Panc1 (cell line): ENCODE measurements around the gene DVL1. TPM values are rescaled to one million over a fixed set of nuclear protein-coding genes. Genes with fewer than 3 reads are reported as not detected.

Experiments used
- ATAC-seq: fragments of 200-7000 bp; cut with Tn5 transposase; 2 replicates; pipeline ENCODE4 v1.9.1; 2020; ENCODE audit warnings: mild to moderate bottlenecking, moderate library complexity
- BruUV-seq: library from RNA; stranded (reverse); fragments of 400-500 nt; replicated peaks from 2 replicates; lab custom pipeline; 2021; lab: Mats Ljungman, UMichigan
- CTCF ChIA-PET: fragments of 300-600 bp; sonication (Branson Sonifier 250); formaldehyde crosslinking; loops from one replicate; lab custom pipeline; 2022; ENCODE audit warnings: antibody characterized with exemption; lab: Charles Lee
- POLR2A ChIA-PET: fragments of 300-600 bp; sonication (Branson Sonifier 250); formaldehyde crosslinking; loops from one replicate; lab custom pipeline; 2022; ENCODE audit warnings: antibody characterized with exemption; lab: Charles Lee
- DNase-seq: peaks from one replicate; pipeline ENCODE4 v3.0.0-alpha.2; 2010; ENCODE audit warnings: low read depth, low spot score
- H3K27ac ChIP-seq: 2 replicates; pipeline ENCODE4 v1.5.1; 2011; ENCODE audit warnings: mild to moderate bottlenecking, low read length, inconsistent platforms
- H3K27me3 ChIP-seq: fragments of 200-500 bp; sonication (Bioruptor generic); 2 replicates; pipeline ENCODE4 v1.6.0; 2014; ENCODE audit warnings: low read length, inconsistent platforms; ENCODE audit not compliant: control insufficient read depth, insufficient read depth
- H3K36me3 ChIP-seq: fragments of 200-500 bp; sonication (Bioruptor generic); 2 replicates; pipeline ENCODE4 v1.5.1; 2014; ENCODE audit warnings: inconsistent platforms, mild to moderate bottlenecking, low read length, moderate library complexity; ENCODE audit not compliant: control insufficient read depth, insufficient read depth
- H3K4me1 ChIP-seq: 2 replicates; pipeline ENCODE4 v1.5.1; 2011; ENCODE audit warnings: inconsistent platforms, mild to moderate bottlenecking, low read length, moderate library complexity; ENCODE audit not compliant: control insufficient read depth, insufficient read depth
- H3K4me3 ChIP-seq, 2 experiments: 2 replicates each; pipeline ENCODE4 v1.5.1; 2011 to 2012; ENCODE audit warnings: low read depth in 2 of 2, low read length in 2 of 2, mild to moderate bottlenecking in 2 of 2, inconsistent platforms in 1 of 2, moderate library complexity in 1 of 2
- H3K9me3 ChIP-seq: fragments of 200-500 bp; sonication (Bioruptor generic); 2 replicates; pipeline ENCODE4 v1.5.1; 2014; ENCODE audit warnings: low read depth, mild to moderate bottlenecking, inconsistent platforms, low read length, moderate library complexity; ENCODE audit not compliant: control insufficient read depth, insufficient read depth
- CTCF ChIP-seq: fragments of 450-650 bp; IDR thresholded peaks from 2 replicates; pipeline ENCODE4 v1.5.1; 2017; ENCODE audit warnings: mild to moderate bottlenecking
- POLR2AphosphoS5 ChIP-seq: IDR thresholded peaks from 2 replicates; pipeline ENCODE4 v1.6.1; 2012; ENCODE audit warnings: mild to moderate bottlenecking, low read depth, low read length, moderate library complexity
- REST ChIP-seq, 2 experiments: IDR thresholded peaks; 2 replicates each; pipeline ENCODE4 v1.6.1; 2011 to 2012; ENCODE audit warnings: low read depth in 2 of 2, control low read depth in 1 of 2, low read length in 1 of 2, mild to moderate bottlenecking in 1 of 2, moderate library complexity in 1 of 2; ENCODE audit not compliant: insufficient read depth in 1 of 2
- SIN3A ChIP-seq: IDR thresholded peaks from 2 replicates; pipeline ENCODE4 v1.6.1; 2012; ENCODE audit warnings: low read depth, mild to moderate bottlenecking, low read length, moderate library complexity, borderline replicate concordance; ENCODE audit not compliant: insufficient read depth
- TCF7L2 ChIP-seq: IDR thresholded peaks from 2 replicates; pipeline ENCODE4 v1.6.1; 2011; ENCODE audit warnings: mild to moderate bottlenecking, low read depth, low read length, inconsistent platforms
- in situ Hi-C: cut with HindIII; loops from 2 replicates; pipeline ENCODE4 v1.10.0; 2016; ENCODE audit warnings: low sequenced_read_pairs, low pct_unique_long_range_greater_than_20kb
- intact Hi-C: fragments of 100-400 bp; cut with micrococcal nuclease; formaldehyde crosslinking; loops from one replicate; pipeline ENCODE4 v1.10.0; 2022; ENCODE audit not compliant: unreplicated experiment
- total RNA-seq: library from RNA; stranded (reverse); gene quantifications from one replicate; pipeline ENCODE4 v1.2.1, GENCODE V29; 2021; ENCODE audit not compliant: unreplicated experiment

The DVL1 gene
- total RNA-seq, 1 experiment from 2014 or later = 144 TPM

- in situ Hi-C loops = no loop called here
- H3K27me3 ChIP-seq = no peaks in the 10 kb centered on the region
- CTCF ChIA-PET = no interaction called here
- TF ChIP-seq REST (IDR thresholded peaks at IDR 0.05; ENCODE audit: insufficient read depth in 1 of 2, low read depth in 2 of 2, low read length in 1 of 2) (no peak), POLR2AphosphoS5 (no peak), CTCF (no peak), SIN3A (no peak), TCF7L2 (no peak)
- intact Hi-C loops = no loop called here
- H3K4me1 ChIP-seq = 0 out of 2 replicates have a peak, but pooled peaks cover under 1% of the 10 kb centered on the region
- ATAC-seq = no peak
- H3K4me3 ChIP-seq = no peak overlapping the region
- no TSS peak for BruUV-seq
- H3K9me3 ChIP-seq = no peaks in the 10 kb centered on the region
- DNase-seq = no peak
- H3K36me3 ChIP-seq = no peaks in the 10 kb centered on the region
- no peak overlapping the region for H3K27ac ChIP-seq
- POLR2A ChIA-PET = no interaction called here
These were observed 10.9 kb downstream of the DVL1 start for GRCh38 chr1:1338278-1338677.

- in situ Hi-C loops = no loop called here
- POLR2A ChIA-PET = no interaction called here
- CTCF ChIA-PET = no interaction called here
- Histone ChIP-seq H3K36me3 (no peaks in the 10 kb centered on the region), H3K9me3 (no peaks in the 10 kb centered on the region), H3K27me3 (no peaks in the 10 kb centered on the region), H3K27ac (no peak overlapping the region), H3K4me3 (no peak overlapping the region), H3K4me1 (no peaks in the 10 kb centered on the region)
- ATAC-seq (peak; percentile 62), DNase-seq (no peak)
- TF ChIP-seq SIN3A (no peak), CTCF (no peak), REST (IDR thresholded peaks at IDR 0.05; ENCODE audit: insufficient read depth in 1 of 2, low read depth in 2 of 2, low read length in 1 of 2) (no peak), POLR2AphosphoS5 (no peak), TCF7L2 (no peak)
- intact Hi-C loops = no loop called here
- no TSS peak for BruUV-seq
These were observed 11.4 kb downstream of the DVL1 start for GRCh38 chr1:1337793-1338147.
